Epithelial cell of esophagus (primary cell): Measurements from ENCODE around the gene ATP13A1.
"Not testable (repeated sequence)": the region's sequence is repeated elsewhere in the genome, so short reads cannot be mapped to it uniquely, and the experiment has no call there.

ENCODE experiments used
- DNase-seq: peaks from one replicate; pipeline ENCODE4 v3.0.0; 2010; ENCODE audit warnings: low read depth
- H3K4me3 ChIP-seq: 2 replicates; pipeline ENCODE4 v1.5.1; 2011; ENCODE audit warnings: mild to moderate bottlenecking, low read length, control low read depth
- CTCF ChIP-seq: IDR thresholded peaks from 2 replicates; pipeline ENCODE4 v1.5.1; 2011; ENCODE audit warnings: low read depth, mild to moderate bottlenecking, low read length, control low read depth, inconsistent platforms; ENCODE audit not compliant: insufficient read depth; ENCODE audit errors: missing control alignments

ATP13A1 gene

DNA sequence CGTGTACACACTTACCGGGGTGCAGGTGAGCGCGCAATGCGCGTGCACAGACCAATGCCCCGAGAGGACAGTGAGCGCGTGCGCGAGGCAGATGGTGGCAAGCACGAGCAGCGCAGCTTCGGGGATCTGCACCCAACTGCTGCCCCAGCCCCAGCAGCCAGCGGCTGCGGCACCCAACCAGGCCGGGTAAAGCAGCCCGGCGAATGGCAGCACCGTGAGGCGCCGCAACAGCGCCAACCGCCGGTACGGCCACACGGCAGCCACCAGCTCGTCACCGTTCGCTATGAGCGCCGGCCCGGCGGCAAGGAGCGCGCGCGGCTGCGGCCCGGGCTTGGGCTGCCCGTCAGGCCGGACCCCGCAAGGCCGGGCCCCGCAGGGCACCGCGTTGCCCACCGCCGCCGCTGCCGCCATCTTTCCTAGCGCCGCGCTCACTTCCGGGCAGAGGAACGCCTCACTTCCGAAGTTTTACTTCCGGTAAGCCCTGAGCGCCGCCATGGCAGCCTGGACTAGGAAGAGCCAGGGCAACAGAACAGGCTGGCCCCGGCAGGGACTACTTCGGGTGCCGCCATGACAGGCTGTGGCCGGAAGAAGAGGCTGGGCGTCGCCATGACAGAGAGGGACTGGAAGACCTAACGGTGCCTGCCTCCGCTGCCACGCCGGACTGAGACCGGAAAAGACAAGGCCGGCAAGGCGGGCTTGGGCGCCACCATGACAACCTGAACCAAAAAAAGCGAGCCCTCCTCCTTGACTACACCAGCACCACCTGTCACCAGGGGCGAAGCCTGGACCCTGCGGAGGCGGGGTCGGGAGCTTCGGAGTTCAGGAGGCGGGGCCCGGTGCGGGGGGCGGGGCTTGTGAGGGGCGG lies at the start of gene ATP13A1:
ATP13A1 (minus strand) TSS at position 421 of the 865 bp plus-strand sequence; CDS start at position 411, 10 bp downstream.
- DNase-seq, result peak; percentile 99
- no peak for TF ChIP-seq CTCF
- peak within 1 kb of the TSS; percentile 95 for H3K4me3 ChIP-seq

GRCh38 chr19:19711934-19712828 lies 48.7 kb upstream of the ATP13A1 start:
- DNase-seq, result no peak
- H3K4me3 ChIP-seq, result no peak overlapping the region
- TF ChIP-seq CTCF, result no peak

DNA sequence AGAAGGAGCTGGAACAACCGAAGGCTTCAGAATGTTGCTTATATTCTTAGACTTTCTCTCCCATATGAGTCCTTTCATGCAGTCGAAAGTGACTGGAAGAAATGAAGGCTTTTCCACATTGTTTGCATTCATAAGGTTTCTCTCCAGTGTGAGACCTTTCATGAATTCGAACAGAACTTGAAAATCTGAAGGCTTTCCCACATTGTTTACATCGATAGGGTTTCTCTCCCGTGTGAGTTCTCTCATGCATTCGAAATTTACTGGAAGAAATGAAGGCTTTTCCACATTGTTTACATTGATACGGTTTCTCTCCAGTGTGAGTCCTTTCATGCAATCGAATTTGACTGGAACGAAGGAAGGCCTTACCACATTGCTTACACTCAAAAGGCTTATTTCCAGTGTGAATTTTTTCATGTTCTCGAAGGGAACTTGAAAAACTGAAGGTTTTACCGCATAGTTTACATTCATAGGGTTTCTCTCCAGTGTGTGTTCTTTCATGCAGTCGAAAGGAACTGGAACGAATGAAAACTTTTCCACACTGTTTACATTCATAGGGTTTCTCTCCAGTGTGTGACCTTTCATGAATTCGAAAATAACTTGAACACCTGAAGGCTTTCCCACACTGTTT lies 47.9 kb upstream of the ATP13A1 start:
- H3K4me3 ChIP-seq, result no peak overlapping the region
- DNase-seq, result no peak
- no peak for TF ChIP-seq CTCF

DNA sequence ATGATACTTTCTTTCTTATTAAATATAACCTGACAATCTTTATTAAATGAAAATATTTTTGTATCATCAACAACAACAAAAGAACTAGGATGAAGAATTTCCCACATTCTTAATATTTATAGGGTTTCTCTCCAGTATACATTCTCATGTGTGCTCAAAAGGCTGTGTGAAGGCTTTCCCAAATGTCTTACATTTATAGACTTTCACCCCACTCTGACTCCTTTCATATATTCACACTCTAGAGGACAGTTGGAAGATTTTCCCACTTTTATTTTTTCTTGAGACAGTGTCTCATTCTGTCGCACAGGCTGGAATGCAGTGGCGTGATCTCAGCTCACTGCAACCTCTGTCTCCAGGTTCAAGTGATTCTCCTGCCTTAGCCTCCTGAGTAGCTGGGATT lies 47.0 kb upstream of the ATP13A1 start:
- no peak for DNase-seq
- no peak for TF ChIP-seq CTCF
- no peak overlapping the region for H3K4me3 ChIP-seq

GRCh38 chr19:19704836-19705235 lies 41.4 kb upstream of the ATP13A1 start:
- TF ChIP-seq CTCF, result no peak
- DNase-seq, result no peak
- no peak overlapping the region for H3K4me3 ChIP-seq

DNA sequence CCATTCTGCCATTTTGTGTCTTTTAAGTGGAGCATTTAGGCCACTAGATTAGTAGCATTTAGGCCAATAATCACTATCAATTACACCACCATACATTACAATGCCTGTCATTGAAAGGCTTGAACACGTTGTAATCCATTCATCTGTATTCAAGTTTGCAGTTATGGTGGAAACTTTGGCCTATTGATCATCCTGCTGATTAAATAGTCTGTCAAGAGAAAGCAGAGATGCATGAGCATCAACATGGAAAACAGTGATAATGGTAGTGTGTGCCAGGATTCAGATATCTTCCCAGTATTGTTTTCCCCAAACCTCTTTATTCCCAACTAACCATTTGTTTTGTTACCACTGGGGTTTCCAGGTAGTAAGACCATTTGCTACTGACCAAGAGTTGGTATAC lies 37.0 kb upstream of the ATP13A1 start:
- not testable (repeated sequence) for H3K4me3 ChIP-seq, DNase-seq

- no peak for DNase-seq
- TF ChIP-seq CTCF, result no peak
- H3K4me3 ChIP-seq, result no peak overlapping the region
Observed at GRCh38 chr19:19697589-19697988, 34.1 kb upstream of the ATP13A1 start.
